Dermis microvascular lymphatic vessel endothelial cell (primary cell): Measurements from ENCODE around the gene OTUD4. TPM values are rescaled to one million over a fixed set of nuclear protein-coding genes. Genes with fewer than 3 reads are reported as not detected.

ENCODE experiments used
- DNase-seq, 2 donors: peaks; one replicate each; pipeline versions ENCODE4 v3.0.0 to v3.0.0-alpha.2; 2010; ENCODE audit warnings: low read depth in 2 of 2
- total RNA-seq: library from RNA; depleted of rRNA; stranded (reverse); fragments of >200 nt; gene quantifications from 2 replicates; pipeline ENCODE4 v1.2.1, GENCODE V29; 2014

OTUD4 gene
- total RNA-seq, 1 donor from 2014 or later: 16.9 TPM

GRCh38 chr4:145108128-145108527 lies 72.3 kb downstream of the OTUD4 start:
- DNase-seq: no peak

GRCh38 chr4:145107126-145107525 lies 73.3 kb downstream of the OTUD4 start:
- DNase-seq: peak; percentile 65

GRCh38 chr4:145103496-145103895 lies 76.9 kb downstream of the OTUD4 start:
- no peak for DNase-seq

DNA sequence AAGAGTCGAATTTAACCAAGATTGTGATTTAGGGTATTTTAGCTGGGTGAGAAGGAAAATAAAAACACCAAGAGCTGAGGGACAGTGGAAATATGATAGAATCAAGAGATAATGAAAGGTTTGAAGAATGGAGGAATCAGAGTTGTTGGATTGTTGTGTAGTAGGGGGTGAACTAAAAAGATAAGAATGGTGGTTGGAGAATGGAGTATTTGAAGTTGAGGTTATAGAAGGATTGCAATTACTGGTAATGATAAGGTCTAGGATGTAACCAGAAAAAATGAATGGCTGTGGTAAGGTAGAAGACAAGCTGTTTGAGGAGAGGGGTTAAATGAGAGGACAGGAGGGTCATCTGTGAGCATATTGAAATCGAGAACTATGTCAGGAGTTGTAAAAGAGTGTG lies 77.8 kb downstream of the OTUD4 start:
- no peak for DNase-seq

- DNase-seq: no peak
Measured at GRCh38 chr4:145101091-145101490, 79.3 kb downstream of the OTUD4 start.

GRCh38 chr4:145099653-145100052 lies 80.7 kb downstream of the OTUD4 start:
- peak in 1 of 2 donors; percentile 33 for DNase-seq

DNA sequence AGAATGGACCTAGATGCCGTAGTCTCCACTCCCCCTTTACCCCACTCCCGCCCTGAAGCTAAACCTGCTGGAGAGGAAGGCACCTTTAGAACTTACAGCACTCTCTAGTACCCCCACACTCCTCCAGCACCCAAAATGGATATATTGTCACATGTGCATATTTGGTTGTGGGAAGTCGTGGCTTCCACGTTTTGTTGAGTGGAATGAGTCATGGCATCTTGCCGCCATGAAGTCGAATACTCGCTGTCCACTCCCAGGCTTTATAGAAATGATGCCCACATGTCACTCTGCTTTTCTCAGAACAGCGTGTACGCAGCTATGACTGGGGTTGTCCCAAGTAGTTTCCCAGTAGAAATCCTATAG lies 81.7 kb downstream of the OTUD4 start:
- DNase-seq: peak; percentile 46 to 89

- DNase-seq: peak; percentile 99
Measured at GRCh38 chr4:145097821-145098674, 82.3 kb downstream of the OTUD4 start, which contains the start of the genes ABCE1 and ANAPC10. Gene ABCE1 (plus strand): TSS chr4:145098311. CDS start chr4:145104413, 6,102 bp downstream. Gene ANAPC10 (minus strand): TSS chr4:145098196. CDS start chr4:145096099, 2,097 bp downstream.

- no peak for DNase-seq
Measured at GRCh38 chr4:145097331-145097820, 83.0 kb downstream of the OTUD4 start.

- no peak for DNase-seq
Measured at GRCh38 chr4:145093638-145094037, 86.8 kb downstream of the OTUD4 start.

- no peak for DNase-seq
Measured at GRCh38 chr4:145090380-145090779, 90.0 kb downstream of the OTUD4 start.

DNA sequence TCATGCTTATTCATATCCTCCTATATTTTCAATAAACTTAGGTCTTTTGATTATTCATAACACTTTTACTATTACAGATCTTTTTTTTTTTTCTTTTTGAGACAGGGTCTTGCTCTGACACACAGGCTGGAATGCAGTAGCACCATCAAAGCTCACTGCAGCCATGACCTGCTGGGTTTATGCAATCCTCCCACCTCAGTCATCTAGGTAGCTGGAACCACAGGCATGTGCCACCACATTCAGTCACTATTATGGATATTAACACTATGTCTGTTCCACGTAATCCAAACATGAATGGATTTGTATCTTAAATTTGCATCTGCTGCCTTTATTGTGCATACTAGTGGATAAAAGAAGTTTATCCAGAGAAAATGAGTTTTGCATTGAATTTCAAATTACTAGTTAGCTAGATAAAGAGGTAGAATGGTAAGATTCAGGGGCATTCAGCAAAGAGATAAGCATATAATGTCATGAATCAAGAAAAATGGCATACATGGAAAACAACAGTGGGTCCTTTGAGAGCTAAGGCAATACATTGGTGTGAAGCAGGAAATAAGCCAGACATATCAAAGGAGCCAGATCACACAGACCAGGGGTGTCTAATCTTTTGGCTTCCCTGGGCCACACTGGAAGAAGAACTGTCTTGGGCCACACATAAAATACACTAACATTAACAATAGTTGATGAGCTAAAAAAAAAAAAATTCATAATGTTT lies 96.3 kb downstream of the OTUD4 start:
- no peak for DNase-seq

Other genes with a start within 250 kb of the OTUD4 start
- gene ANAPC10, start 82.4 kb downstream of the OTUD4 start, total RNA-seq: 19.1 and 21.2 TPM in 2 replicates
- gene ABCE1, start 82.3 kb downstream of the OTUD4 start, total RNA-seq: 124 and 128 TPM in 2 replicates